Gastrocnemius medialis (tissue), 4 donors: Measurements from ENCODE around the gene UMODL1. TPM values are rescaled to one million over a fixed set of nuclear protein-coding genes. Genes with fewer than 3 reads are reported as not detected.
A peak's percentile ranks its signal among the peaks of the same experiment; 100 is the strongest.

Experiments used
- ATAC-seq, 2 donors: fragments of 150-250 bp; one replicate each; pipeline ENCODE4 v1.9.1; 2016
- DNase-seq, 2 donors: peaks; one replicate each; pipeline ENCODE4 v3.0.0-alpha.2; 2019
- H3K27ac ChIP-seq, 4 donors: fragments of 200-600 bp; sonication (generic); 1 replicate in 1 of 4; 2 replicates in 3 of 4; pipeline ENCODE4 v1.5.1; 2016 to 2018; ENCODE audit warnings: mild to moderate bottlenecking in 2 of 4, moderate library complexity in 1 of 4
- H3K27me3 ChIP-seq, 3 donors: fragments of 200-600 bp; sonication (generic) in 2 of 3; 1 replicate in 1 of 3; 2 replicates in 2 of 3; pipeline versions ENCODE4 v1.5.1 to v1.6.0; 2016 to 2019; ENCODE audit warnings: mild to moderate bottlenecking in 1 of 3, moderate library complexity in 1 of 3
- H3K36me3 ChIP-seq, 2 donors: fragments of 200-600 bp; sonication (generic) in 1 of 2; one replicate each; pipeline ENCODE4 v1.5.1; 2017 to 2018
- H3K4me1 ChIP-seq, 2 donors: fragments of 200-600 bp; sonication (generic) in 1 of 2; one replicate each; pipeline ENCODE4 v1.5.1; 2016 to 2017; ENCODE audit warnings: mild to moderate bottlenecking in 2 of 2
- H3K4me3 ChIP-seq, 4 donors: fragments of 200-600 bp; sonication (generic) in 3 of 4; 1 replicate in 1 of 4; 2 replicates in 3 of 4; pipeline ENCODE4 v1.5.1; 2016 to 2019; ENCODE audit warnings: mild to moderate bottlenecking in 2 of 4
- H3K9me3 ChIP-seq, 3 donors: fragments of 200-600 bp; sonication (generic) in 2 of 3; 1 replicate in 1 of 3; 2 replicates in 2 of 3; pipeline ENCODE4 v1.5.1; 2016 to 2019
- CTCF ChIP-seq, 5 experiments: fragments of 450-650 bp in 3 of 5; fragments of 200-600 bp in 2 of 5; sonication (generic) in 2 of 5; IDR thresholded peaks in 4 of 5; conservative IDR thresholded peaks in 1 of 5; 1 replicate in 4 of 5; 2 replicates in 1 of 5; pipeline ENCODE4 v1.5.1; 2016 to 2019; ENCODE audit warnings: antibody characterized with exemption in 5 of 5, mild to moderate bottlenecking in 3 of 5, moderate library complexity in 3 of 5
- POLR2A ChIP-seq, 2 donors: fragments of 450-650 bp; IDR thresholded peaks; one replicate each; pipeline ENCODE4 v1.6.1; 2017; ENCODE audit warnings: antibody characterized with exemption in 2 of 2, mild to moderate bottlenecking in 2 of 2, moderate library complexity in 2 of 2
- in situ Hi-C, 4 donors: fragments of 200-750 bp; cut with MboI; loops; one replicate each; pipeline versions ENCODE4 v1.15.0 to v1.8.0; 2017; ENCODE audit warnings: low sequenced_read_pairs in 4 of 4
- intact Hi-C: fragments of 100-400 bp; cut with DNase I; formaldehyde crosslinking; loops from one replicate; pipeline ENCODE4 v1.15.1; 2023; ENCODE audit warnings: low total_unique reads
- total RNA-seq, 4 donors: library from RNA; depleted of rRNA; stranded (reverse); fragments of >200 nt; gene quantifications; one replicate each; pipeline versions ENCODE4 v1.1.0 to v1.2.3, GENCODE V29; 2016

The UMODL1 gene
- total RNA-seq, 4 donors from 2014 or later = 0.13 TPM; not detected in 3

- Histone ChIP-seq H3K27me3 (no peaks in the 10 kb centered on the region), H3K27ac (no peak overlapping the region), H3K9me3 (no peaks in the 10 kb centered on the region), H3K36me3 (no peaks in the 10 kb centered on the region), H3K4me1 (no peaks in the 10 kb centered on the region), H3K4me3 (no peak overlapping the region)
- no peak for ATAC-seq
- no peak for DNase-seq
- TF ChIP-seq CTCF (IDR thresholded peaks at IDR 0.05 in 4 of 5, conservative IDR thresholded peaks at IDR 0.05 in 1 of 5) (no peak), POLR2A (IDR thresholded peaks at IDR 0.05) (no peak)
- intact Hi-C loops = no loop called here
- in situ Hi-C loops = no loop called here
Observed at GRCh38 chr21:42162831-42163510, 91.9 kb downstream of the UMODL1 start.

GRCh38 chr21:42163511-42163863, 92.4 kb downstream of the UMODL1 start:
- ATAC-seq (no peak), DNase-seq (no peak)
- Histone ChIP-seq H3K36me3 (no peaks in the 10 kb centered on the region), H3K27me3 (no peaks in the 10 kb centered on the region), H3K4me3 (no peak overlapping the region), H3K9me3 (no peaks in the 10 kb centered on the region), H3K4me1 (no peaks in the 10 kb centered on the region), H3K27ac (no peak overlapping the region)
- intact Hi-C loops = no loop called here
- TF ChIP-seq CTCF (IDR thresholded peaks at IDR 0.05 in 4 of 5, conservative IDR thresholded peaks at IDR 0.05 in 1 of 5) (no peak), POLR2A (IDR thresholded peaks at IDR 0.05) (no peak)
- in situ Hi-C loops = no loop called here

GRCh38 chr21:42164064-42164789, 93.1 kb downstream of the UMODL1 start:
- Histone ChIP-seq H3K9me3 (no peaks in the 10 kb centered on the region), H3K27ac (peak overlapping the region in 3 of 4 donors; percentile 2 to 31 (median 30)), H3K36me3 (no peaks in the 10 kb centered on the region), H3K4me1 (no peaks in the 10 kb centered on the region), H3K4me3 (no peak overlapping the region), H3K27me3 (no peaks in the 10 kb centered on the region)
- intact Hi-C loops (loop anchor here (1.0 kb wide), 1 partner anchor 94 kb away; no protein-coding TSS in a partner anchor), in situ Hi-C loops (no loop called here)
- DNase-seq (peak; percentile 42 to 62), ATAC-seq (peak in 1 of 2 donors; percentile 73)
- peak; percentile 25 to 65 (median 52) for TF ChIP-seq CTCF (IDR thresholded peaks at IDR 0.05 in 4 of 5, conservative IDR thresholded peaks at IDR 0.05 in 1 of 5)
- TF ChIP-seq POLR2A (IDR thresholded peaks at IDR 0.05) = no peak

GRCh38 chr21:42164818-42165217, 93.7 kb downstream of the UMODL1 start:
- DNase-seq = no peak
- H3K36me3 ChIP-seq = no peaks in the 10 kb centered on the region
- H3K4me1 ChIP-seq = no peaks in the 10 kb centered on the region
- in situ Hi-C loops = no loop called here
- intact Hi-C loops = loop anchor here (1.0 kb wide), 1 partner anchor 93 kb away; no protein-coding TSS in a partner anchor
- H3K9me3 ChIP-seq = no peaks in the 10 kb centered on the region
- TF ChIP-seq POLR2A (IDR thresholded peaks at IDR 0.05) (no peak), CTCF (IDR thresholded peaks at IDR 0.05 in 4 of 5, conservative IDR thresholded peaks at IDR 0.05 in 1 of 5) (no peak)
- peak overlapping the region in 3 of 4 donors; percentile 2 to 31 (median 30) for H3K27ac ChIP-seq
- H3K4me3 ChIP-seq = no peak overlapping the region
- H3K27me3 ChIP-seq = no peaks in the 10 kb centered on the region
- ATAC-seq = peak in 1 of 2 donors; percentile 45
